Progenitor cell of endocrine pancreas (in vitro differentiated cells): ENCODE results near the gene KIF12. TPM values are rescaled to one million over a fixed set of nuclear protein-coding genes. Genes with fewer than 3 reads are reported as not detected.

ENCODE experiments used
- DNase-seq: peaks from one replicate; pipeline ENCODE4 v3.0.0; 2021; ENCODE audit warnings: low spot score; ENCODE audit not compliant: unreplicated experiment
- H3K27ac Mint-ChIP-seq: 2 replicates; pipeline ENCODE4 v1.8.0; 2021; ENCODE audit warnings: mild to moderate bottlenecking, moderate library complexity, mixed read lengths
- H3K27me3 Mint-ChIP-seq: 2 replicates; pipeline ENCODE4 v1.8.0; 2021; ENCODE audit warnings: mixed read lengths
- H3K36me3 Mint-ChIP-seq: 2 replicates; pipeline ENCODE4 v1.8.0; 2022; ENCODE audit warnings: mixed read lengths; ENCODE audit not compliant: insufficient read depth
- H3K4me1 Mint-ChIP-seq: 2 replicates; pipeline ENCODE4 v1.8.0; 2021; ENCODE audit warnings: low read depth, mixed read lengths
- H3K4me3 Mint-ChIP-seq: 2 replicates; pipeline ENCODE4 v1.8.0; 2021; ENCODE audit warnings: low read depth, mild to moderate bottlenecking, moderate library complexity, mixed read lengths
- H3K9me3 Mint-ChIP-seq: 2 replicates; pipeline ENCODE4 v1.8.0; 2021; ENCODE audit warnings: low read depth, mixed read lengths
- total RNA-seq: library from RNA; stranded (reverse); gene quantifications from 2 replicates; pipeline ENCODE4 v1.2.1, GENCODE V29; 2021
- TF ChIP-seq, protein P1 (sequence below): fragments of 200-600 bp; sonication (generic); IDR thresholded peaks from one replicate; pipeline ENCODE4 v1.5.0; 2021; ENCODE audit warnings: antibody characterized with exemption, mild to moderate bottlenecking; ENCODE audit not compliant: unreplicated experiment

Gene KIF12
- total RNA-seq, 1 donor from 2014 or later: 176 TPM

DNA sequence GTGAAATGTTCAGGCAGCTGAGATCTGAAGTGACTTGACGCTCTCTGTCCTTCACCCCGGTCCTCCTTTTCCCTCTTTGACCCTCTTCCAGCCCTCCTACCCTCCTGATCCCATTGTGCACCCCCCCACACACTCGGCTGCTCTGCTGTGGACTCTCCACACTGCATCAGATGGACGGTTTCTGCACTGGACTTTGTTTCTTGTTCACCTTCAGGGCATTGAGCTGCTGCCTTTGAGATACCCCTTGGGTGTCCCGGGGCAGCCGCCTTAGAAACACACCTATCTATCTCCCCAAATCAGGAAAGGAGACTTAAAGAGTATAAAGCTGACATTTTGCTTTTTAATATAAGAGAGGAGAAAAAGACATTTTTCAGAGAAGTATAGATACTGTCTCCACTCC lies 48.4 kb downstream of the KIF12 start:
- H3K4me3 Mint-ChIP-seq: no peak overlapping the region
- peaks cover 50% of the 10 kb centered on the region for H3K36me3 Mint-ChIP-seq
- TF ChIP-seq, protein P1, sequence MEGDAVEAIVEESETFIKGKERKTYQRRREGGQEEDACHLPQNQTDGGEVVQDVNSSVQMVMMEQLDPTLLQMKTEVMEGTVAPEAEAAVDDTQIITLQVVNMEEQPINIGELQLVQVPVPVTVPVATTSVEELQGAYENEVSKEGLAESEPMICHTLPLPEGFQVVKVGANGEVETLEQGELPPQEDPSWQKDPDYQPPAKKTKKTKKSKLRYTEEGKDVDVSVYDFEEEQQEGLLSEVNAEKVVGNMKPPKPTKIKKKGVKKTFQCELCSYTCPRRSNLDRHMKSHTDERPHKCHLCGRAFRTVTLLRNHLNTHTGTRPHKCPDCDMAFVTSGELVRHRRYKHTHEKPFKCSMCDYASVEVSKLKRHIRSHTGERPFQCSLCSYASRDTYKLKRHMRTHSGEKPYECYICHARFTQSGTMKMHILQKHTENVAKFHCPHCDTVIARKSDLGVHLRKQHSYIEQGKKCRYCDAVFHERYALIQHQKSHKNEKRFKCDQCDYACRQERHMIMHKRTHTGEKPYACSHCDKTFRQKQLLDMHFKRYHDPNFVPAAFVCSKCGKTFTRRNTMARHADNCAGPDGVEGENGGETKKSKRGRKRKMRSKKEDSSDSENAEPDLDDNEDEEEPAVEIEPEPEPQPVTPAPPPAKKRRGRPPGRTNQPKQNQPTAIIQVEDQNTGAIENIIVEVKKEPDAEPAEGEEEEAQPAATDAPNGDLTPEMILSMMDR: no peak
- H3K4me1 Mint-ChIP-seq: peaks cover 3% of the 10 kb centered on the region
- H3K27ac Mint-ChIP-seq: no peak overlapping the region
- H3K27me3 Mint-ChIP-seq: no peaks in the 10 kb centered on the region
- H3K9me3 Mint-ChIP-seq: no peaks in the 10 kb centered on the region
- no peak for DNase-seq

DNA sequence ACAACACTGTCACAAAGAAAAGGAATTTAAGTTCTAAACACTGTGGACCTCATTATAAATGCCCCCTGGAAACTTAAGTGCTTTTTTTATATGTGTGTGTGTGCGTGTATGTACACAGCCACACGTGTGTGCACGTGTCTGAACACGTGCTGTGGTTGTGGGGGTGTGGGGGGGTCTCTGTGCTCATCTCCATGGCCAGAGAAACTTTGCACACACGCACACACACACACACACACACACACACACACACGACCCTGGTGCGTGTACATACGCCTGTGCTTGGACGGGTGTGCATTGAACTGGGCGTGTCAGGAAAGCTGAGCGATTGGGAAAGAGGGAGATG lies 48.9 kb downstream of the KIF12 start:
- peaks cover 52% of the 10 kb centered on the region for H3K36me3 Mint-ChIP-seq
- TF ChIP-seq, protein P1: no peak
- no peaks in the 10 kb centered on the region for H3K27me3 Mint-ChIP-seq
- peaks cover 3% of the 10 kb centered on the region for H3K4me1 Mint-ChIP-seq
- no peak overlapping the region for H3K4me3 Mint-ChIP-seq
- no peak for DNase-seq
- no peaks in the 10 kb centered on the region for H3K9me3 Mint-ChIP-seq
- no peak overlapping the region for H3K27ac Mint-ChIP-seq

DNA sequence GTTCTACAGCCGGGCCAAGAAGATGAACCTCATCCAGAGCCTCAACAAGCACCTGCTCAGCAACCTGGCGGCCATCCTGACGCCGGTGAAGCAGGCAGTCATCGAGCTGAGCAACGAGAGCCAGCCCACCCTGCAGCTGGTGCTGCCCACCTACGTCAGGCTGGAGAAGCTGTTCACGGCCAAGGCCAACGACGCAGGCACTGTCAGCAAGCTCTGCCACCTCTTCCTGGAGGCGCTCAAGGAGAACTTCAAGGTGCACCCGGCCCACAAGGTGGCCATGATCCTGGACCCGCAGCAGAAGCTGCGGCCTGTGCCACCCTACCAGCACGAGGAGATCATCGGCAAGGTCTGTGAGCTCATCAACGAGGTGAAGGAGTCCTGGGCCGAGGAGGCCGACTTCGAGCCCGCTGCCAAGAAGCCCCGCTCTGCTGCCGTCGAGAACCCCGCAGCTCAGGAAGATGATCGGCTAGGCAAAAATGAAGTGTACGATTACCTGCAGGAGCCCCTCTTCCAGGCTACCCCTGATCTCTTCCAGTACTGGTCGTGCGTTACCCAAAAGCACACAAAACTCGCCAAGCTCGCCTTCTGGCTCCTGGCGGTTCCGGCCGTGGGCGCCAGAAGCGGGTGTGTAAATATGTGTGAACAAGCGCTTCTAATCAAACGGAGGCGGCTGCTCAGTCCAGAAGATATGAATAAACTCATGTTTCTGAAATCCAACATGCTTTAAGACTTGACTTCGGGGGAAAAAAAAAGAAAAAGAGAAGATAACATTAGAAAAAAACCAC lies 49.5 kb downstream of the KIF12 start:
- Mint-ChIP-seq H3K36me3 (peaks cover 56% of the 10 kb centered on the region), H3K4me1 (peaks cover 3% of the 10 kb centered on the region), H3K27ac (peak overlapping the region; percentile 81), H3K9me3 (no peaks in the 10 kb centered on the region), H3K4me3 (no peak overlapping the region), H3K27me3 (no peaks in the 10 kb centered on the region)
- TF ChIP-seq, protein P1: no peak
- DNase-seq: no peak

DNA sequence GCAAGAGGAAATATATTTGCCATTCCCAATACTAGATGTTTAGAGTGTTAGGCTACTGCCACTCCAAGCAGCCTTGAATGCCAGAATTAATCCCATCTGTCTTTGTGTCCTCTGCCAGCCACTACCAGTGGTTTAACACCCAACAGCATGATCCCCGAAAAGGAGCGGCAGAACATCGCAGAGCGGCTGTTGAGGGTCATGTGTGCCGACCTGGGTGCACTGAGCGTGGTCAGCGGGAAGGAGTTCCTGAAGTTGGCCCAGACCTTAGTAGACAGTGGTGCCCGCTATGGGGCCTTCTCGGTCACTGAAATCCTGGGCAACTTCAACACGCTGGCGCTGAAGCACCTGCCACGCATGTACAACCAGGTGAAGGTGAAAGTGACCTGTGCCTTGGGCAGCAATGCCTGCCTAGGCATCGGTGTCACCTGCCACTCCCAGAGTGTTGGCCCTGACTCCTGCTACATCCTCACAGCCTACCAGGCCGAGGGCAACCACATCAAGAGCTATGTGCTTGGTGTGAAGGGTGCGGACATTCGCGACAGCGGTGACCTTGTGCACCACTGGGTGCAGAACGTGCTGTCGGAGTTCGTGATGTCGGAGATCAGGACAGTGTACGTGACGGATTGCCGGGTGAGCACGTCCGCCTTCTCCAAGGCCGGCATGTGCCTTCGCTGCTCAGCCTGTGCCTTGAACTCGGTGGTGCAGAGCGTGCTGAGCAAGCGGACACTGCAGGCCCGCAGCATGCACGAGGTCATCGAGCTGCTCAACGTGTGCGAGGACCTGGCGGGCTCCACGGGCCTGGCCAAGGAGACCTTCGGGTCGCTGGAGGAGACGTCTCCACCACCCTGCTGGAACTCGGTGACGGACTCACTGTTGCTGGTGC lies 50.3 kb downstream of the KIF12 start:
- Mint-ChIP-seq H3K27me3 (no peaks in the 10 kb centered on the region), H3K4me3 (no peak overlapping the region), H3K27ac (no peak overlapping the region), H3K9me3 (peaks cover 3% of the 10 kb centered on the region), H3K36me3 (peaks cover 64% of the 10 kb centered on the region), H3K4me1 (peaks cover 3% of the 10 kb centered on the region)
- TF ChIP-seq, protein P1: no peak
- DNase-seq: no peak

DNA sequence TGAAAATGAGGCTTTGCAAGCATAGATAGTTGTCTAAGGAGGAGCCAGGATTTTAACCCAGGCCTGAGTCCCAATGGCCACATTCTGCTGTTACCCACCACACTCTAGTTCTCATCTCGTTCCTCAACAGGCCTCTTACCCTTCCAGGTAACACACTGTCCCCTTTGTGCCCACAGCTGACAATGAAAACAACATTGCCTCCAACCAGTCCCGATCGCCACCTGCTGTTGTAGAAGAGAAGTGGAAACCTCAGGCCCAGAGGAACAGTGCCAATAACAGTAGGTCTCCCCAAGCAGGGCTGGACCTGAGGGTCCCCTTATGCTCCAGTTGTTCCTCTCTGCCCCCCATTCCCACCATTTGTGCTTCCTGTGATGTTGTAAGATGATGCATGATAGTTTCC lies 51.4 kb downstream of the KIF12 start:
- no peak for DNase-seq
- Mint-ChIP-seq H3K36me3 (peaks cover 69% of the 10 kb centered on the region), H3K9me3 (peaks cover 8% of the 10 kb centered on the region), H3K4me3 (no peak overlapping the region), H3K27ac (peak overlapping the region; percentile 7), H3K4me1 (peaks cover 3% of the 10 kb centered on the region), H3K27me3 (no peaks in the 10 kb centered on the region)
- TF ChIP-seq, protein P1: peak; percentile 43
